ENCODE measurements around the gene ZNF772.

DNA sequence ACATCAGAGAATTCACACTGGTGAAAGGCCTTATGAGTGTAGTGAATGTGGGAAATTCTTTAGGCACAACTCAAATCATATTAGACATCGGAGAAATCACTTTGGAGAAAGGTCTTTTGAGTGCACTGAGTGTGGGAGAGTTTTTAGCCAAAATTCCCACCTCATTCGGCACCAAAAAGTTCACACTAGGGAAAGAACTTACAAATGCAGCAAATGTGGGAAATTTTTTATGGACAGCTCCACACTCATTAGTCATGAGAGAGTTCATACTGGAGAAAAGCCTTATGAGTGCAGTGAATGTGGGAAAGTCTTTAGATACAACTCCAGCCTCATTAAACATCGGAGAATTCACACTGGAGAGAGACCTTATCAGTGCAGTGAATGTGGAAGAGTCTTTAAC, 56.3 kb downstream of the ZNF772 start:
- TF ChIP-seq, protein P1, sequence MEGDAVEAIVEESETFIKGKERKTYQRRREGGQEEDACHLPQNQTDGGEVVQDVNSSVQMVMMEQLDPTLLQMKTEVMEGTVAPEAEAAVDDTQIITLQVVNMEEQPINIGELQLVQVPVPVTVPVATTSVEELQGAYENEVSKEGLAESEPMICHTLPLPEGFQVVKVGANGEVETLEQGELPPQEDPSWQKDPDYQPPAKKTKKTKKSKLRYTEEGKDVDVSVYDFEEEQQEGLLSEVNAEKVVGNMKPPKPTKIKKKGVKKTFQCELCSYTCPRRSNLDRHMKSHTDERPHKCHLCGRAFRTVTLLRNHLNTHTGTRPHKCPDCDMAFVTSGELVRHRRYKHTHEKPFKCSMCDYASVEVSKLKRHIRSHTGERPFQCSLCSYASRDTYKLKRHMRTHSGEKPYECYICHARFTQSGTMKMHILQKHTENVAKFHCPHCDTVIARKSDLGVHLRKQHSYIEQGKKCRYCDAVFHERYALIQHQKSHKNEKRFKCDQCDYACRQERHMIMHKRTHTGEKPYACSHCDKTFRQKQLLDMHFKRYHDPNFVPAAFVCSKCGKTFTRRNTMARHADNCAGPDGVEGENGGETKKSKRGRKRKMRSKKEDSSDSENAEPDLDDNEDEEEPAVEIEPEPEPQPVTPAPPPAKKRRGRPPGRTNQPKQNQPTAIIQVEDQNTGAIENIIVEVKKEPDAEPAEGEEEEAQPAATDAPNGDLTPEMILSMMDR (conservative IDR thresholded peaks at IDR 0.05 in 1 of 2, IDR thresholded peaks at IDR 0.05 in 1 of 2; ENCODE audit: low read depth in 1 of 2, low read length in 2 of 2), result no peak
- TF ChIP-seq EZH2 (IDR thresholded peaks at IDR 0.05; ENCODE audit: low read length, missing control alignments), result no peak

Measured in fibroblast of lung (primary cell).